Cardiac fibroblast (primary cell): ENCODE measurements around the gene OTX1.

Experiments used
- DNase-seq, 2 donors: peaks; one replicate each; pipeline versions ENCODE4 v3.0.0 to v3.0.0-alpha.2; 2010; ENCODE audit warnings: low read depth in 2 of 2
- H3K4me3 ChIP-seq, 2 donors: replicated peaks in 1 of 2; 1 replicate in 1 of 2; 2 replicates in 1 of 2; pipeline ENCODE4 v1.5.1; 2011; ENCODE audit warnings: low read depth in 2 of 2, low read length in 2 of 2, mild to moderate bottlenecking in 2 of 2, moderate library complexity in 1 of 2
- TF ChIP-seq, protein P1 (sequence below): IDR thresholded peaks from one replicate; pipeline ENCODE4 v1.5.1; 2011; ENCODE audit warnings: low read depth, mild to moderate bottlenecking, low read length, inconsistent platforms

Gene OTX1

DNA sequence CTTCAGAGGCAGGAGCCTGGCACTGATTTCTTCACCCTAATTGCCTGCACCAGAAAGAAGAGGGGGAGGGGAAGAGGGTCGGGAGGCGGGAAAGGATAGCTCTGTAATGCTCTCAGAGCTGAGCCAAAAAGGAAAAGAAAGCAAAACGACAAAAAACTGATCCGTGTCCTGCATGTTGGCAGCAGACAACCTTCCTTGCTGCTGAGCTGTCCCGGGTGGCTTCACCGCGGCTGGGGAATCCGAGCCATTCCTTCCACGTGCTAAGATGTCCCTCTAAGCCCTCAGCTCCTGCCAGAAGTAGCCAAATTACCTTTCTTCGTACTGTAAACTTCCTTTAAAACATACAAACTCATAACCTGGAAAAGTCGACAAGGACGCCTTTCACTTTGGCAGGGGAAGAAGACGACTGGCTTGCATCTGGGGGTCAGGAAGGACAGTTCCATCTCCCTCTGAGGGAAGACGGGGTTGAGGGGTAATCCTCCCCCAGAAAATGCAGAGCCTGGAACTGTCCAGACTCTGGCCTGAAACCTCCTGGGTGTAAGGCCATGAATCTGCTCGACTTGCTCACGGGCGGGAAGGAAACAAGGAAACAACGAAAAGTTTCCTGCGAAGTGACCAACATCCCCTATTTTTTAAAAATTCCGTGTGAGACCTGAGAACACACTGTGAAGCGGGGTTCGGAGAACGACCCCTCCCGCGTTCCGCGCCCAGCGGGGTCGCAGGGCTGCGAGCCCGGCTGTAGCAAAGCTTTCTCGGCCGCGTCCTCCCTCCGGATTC, 7.7 kb downstream of the OTX1 start:
- peak in 1 of 2 donors; percentile 48 for DNase-seq
- TF ChIP-seq, protein P1, sequence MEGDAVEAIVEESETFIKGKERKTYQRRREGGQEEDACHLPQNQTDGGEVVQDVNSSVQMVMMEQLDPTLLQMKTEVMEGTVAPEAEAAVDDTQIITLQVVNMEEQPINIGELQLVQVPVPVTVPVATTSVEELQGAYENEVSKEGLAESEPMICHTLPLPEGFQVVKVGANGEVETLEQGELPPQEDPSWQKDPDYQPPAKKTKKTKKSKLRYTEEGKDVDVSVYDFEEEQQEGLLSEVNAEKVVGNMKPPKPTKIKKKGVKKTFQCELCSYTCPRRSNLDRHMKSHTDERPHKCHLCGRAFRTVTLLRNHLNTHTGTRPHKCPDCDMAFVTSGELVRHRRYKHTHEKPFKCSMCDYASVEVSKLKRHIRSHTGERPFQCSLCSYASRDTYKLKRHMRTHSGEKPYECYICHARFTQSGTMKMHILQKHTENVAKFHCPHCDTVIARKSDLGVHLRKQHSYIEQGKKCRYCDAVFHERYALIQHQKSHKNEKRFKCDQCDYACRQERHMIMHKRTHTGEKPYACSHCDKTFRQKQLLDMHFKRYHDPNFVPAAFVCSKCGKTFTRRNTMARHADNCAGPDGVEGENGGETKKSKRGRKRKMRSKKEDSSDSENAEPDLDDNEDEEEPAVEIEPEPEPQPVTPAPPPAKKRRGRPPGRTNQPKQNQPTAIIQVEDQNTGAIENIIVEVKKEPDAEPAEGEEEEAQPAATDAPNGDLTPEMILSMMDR, result no peak
- H3K4me3 ChIP-seq, result no peak overlapping the region

DNA sequence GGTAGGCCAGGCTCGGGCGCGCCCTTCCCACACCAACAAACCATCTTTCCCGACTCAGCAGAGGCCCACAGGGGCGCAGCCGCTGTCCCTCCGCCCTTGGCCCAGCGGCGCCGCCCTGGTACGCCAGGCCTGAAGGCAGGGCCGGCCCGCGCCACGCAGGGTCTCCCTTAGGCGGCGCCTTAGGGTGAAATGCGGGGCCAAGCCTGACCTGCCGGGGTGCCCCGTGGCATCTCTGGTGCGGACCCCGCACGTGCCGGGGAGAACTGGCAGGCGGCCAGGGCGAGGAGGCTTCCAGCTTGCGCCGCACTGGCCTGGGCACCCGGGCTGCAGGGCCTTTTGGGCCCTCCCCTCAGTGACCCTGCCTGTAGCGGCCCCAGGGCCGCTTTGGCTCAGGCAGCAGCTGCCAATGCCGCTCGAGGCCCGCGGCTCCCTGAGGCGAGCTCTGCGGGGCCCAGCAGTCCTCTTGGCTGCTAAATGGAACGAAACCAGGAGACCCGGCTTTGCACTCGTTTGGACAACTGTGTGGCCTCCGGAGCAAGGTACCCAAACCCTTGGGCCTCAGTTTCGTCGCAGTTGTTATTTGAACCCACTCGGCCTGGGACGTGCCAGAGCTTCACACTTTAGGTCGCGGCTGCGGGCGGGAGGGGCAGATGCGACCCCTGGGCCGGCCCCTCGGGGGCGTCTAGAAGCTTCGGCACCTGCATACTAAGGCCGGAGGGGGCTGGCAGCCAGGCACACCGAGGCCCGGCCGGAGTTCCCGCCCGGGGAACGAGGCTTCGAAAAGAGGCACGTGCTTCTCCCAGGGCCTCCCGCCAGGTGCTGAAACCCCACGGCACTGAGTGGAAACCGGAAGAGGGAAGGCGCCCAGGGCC, 8.5 kb downstream of the OTX1 start:
- no peak for DNase-seq
- no peak overlapping the region for H3K4me3 ChIP-seq
- TF ChIP-seq, protein P1, result no peak

DNA sequence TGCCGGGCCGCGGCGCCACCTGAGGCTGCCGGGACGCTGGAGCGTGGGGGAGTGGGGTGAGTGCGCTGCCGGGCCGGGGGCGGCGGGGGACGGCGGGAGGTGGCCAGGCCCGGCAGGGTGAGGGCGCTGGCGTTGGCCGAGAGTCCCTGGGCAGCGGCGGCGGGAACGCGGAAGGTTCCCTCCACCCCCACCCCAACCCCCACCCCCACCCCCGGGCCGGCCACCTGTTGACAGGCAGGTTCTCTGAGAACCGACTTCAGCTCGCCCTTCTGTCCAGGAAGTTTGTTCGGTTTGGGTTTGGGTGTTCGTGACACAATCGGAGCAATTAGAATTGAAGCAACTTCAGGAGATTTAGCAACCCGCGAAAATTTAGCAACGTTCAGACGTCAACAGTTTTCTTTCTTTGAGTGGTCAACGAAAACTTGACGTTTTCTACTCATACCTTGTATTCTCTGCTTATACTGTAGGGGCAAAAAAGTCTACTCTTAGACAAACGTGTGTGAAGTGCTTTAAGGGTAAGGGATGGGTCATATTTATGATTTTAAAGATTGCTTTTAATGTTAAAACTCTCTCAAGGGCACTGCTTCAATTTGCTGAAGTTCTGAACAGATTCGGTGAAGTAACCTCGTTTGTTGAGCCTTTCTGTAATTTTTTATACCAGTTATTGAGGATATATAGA, 9.3 kb downstream of the OTX1 start:
- TF ChIP-seq, protein P1, result no peak
- DNase-seq, result no peak
- no peak overlapping the region for H3K4me3 ChIP-seq

DNA sequence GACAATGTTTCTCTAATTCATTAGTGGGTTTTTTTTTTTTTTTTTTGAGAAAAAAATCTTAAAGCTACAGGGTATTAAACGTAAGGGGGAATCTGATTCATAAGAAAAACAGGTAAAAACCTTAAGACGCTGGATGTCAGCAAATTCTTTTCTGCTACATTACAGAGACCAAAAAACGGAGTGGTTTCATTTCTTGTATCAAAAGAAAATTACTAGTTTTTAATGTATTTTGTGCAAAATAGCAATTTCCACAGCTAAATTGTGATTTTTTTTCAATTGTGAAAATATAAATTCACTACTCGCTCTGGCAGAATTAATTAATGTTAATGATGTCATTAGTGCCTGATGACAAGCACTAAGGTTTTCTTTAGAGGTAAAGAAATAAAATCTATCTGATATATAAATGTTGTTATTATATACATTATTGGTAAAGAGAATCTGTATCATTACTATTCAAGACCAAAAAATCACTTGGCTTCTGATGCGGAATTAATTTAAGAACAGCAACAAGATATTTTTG, 9.9 kb downstream of the OTX1 start:
- DNase-seq, result no peak
- no peak overlapping the region for H3K4me3 ChIP-seq
- TF ChIP-seq, protein P1, result no peak

DNA sequence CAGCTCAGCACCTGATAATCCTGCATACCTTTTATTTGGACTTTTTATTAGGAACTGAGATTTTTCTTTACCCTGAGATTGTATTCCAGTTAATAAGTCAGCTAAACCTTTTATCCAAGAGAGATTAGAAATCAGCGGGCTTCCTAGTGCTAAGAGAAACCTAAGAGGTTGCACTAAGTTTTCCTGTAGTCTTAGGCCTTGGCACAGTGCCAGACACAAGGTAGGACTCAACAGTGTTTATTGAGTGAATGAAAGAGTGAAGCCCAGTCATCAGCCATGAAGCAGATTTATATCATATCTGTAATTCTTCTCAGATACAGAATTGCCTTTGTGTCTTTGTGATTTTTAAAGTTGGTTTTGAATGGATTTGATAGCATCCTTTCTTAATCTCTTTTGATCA, 13.6 kb downstream of the OTX1 start:
- no peak overlapping the region for H3K4me3 ChIP-seq
- TF ChIP-seq, protein P1, result no peak

DNA sequence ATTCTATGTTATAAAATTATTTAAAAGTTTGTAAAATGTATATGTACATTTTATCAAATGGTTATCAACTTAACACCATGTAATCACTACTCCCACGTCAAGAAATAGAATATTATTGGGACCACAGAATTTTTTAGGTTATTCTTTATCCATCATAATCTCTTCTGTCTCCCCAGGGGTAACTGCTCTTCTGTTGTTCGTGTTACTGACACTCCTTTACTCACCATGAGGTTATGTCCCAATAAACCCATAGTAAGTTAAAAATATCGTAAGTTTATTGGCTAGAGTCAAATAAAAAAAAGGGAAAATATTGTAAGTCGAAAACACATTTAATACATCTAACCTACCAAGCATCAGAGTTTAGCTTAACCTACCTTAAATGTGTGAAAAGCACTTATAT, 14.0 kb downstream of the OTX1 start:
- H3K4me3 ChIP-seq, result no peak overlapping the region
- TF ChIP-seq, protein P1, result no peak
- no peak for DNase-seq

More for the DNA sequence above, 13.6 kb downstream of the OTX1 start:
- no peak for DNase-seq
